Astrocyte of the cerebellum (primary cell): ENCODE data around the gene PAXIP1.

Experiments used
- DNase-seq: peaks from one replicate; pipeline ENCODE4 v3.0.0-alpha.2; 2011; ENCODE audit warnings: low read depth
- H3K4me3 ChIP-seq: 2 replicates; pipeline ENCODE4 v1.5.1; 2011; ENCODE audit warnings: mild to moderate bottlenecking, low read depth, low read length, moderate library complexity
- CTCF ChIP-seq: IDR thresholded peaks from 2 replicates; pipeline ENCODE4 v1.5.1; 2012; ENCODE audit warnings: low read length, low read depth, moderate library complexity, mild to moderate bottlenecking; ENCODE audit errors: missing control alignments
- in situ Hi-C: cut with HindIII; loops from 2 replicates; pipeline ENCODE4 v1.10.0; 2017; ENCODE audit warnings: low sequenced_read_pairs

Gene PAXIP1

DNA sequence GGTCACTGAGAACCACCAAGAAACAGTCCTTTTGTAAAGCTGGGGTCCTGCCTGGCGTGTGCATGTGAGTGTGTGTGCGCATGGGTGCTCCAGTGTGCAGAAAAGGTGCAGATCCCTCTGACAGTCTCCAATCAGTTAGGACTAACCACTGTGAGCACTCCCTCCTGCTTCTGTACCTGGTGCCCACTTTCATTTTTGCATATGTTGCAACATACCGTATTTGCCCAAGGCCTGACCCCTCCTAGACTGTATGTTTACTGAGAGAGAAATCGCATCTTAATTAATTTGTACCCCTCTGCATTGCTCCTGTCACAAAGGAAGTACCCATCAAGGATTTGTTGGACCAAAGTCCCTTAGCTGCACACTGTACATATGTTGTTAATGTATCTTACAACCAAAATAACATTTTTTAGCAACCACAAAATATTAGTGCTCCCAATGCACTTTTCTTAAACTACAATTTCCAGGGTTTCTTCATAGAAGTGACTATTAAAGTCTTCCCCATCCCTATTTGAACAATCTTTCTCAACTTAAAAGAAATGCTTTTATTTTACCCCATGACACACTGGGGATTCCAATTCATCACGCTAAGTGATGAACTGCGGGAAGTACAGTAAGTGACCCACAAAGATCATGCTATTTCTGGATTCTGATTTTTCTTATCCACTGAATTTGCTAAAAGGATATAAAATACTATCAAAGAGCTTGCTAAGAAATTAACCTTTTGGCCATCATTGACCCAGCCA lies 16.6 kb downstream of the PAXIP1 start:
- in situ Hi-C loops, result no loop called here
- TF ChIP-seq CTCF, result no peak
- H3K4me3 ChIP-seq, result no peak overlapping the region
- DNase-seq, result no peak

GRCh38 chr7:154985230-154985629 lies 17.7 kb downstream of the PAXIP1 start:
- in situ Hi-C loops, result no loop called here
- H3K4me3 ChIP-seq, result no peak overlapping the region
- TF ChIP-seq CTCF, result no peak
- DNase-seq, result no peak

DNA sequence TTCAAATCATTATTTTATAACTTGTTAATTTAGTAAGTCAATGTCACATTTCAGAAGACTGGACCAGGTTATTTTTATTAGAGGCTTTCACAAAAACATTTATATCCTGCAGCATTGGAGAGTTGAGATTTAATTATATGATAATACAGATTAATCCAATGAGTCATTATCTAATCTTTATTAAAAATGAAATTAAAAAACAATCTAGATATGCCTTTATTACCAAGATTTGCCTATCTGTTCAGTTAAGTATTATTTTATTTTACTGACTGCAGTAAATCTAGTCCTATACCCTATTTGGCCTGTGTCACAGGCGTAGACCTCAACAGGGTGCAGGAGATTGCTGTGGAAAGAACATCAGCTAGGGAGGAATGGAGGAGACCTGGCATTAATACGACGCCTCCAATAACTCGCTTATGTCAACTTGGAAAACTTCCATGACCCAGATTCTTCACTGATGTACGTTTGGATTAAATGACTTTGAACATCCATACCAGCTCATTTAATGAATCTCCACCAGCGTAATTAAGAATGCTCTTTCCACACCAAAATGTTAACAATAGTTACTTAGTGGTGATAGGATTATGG lies 18.2 kb downstream of the PAXIP1 start:
- TF ChIP-seq CTCF, result no peak
- in situ Hi-C loops, result no loop called here
- H3K4me3 ChIP-seq, result no peak overlapping the region
- DNase-seq, result no peak

- in situ Hi-C loops, result no loop called here
- TF ChIP-seq CTCF, result no peak
- no peak for DNase-seq
- no peak overlapping the region for H3K4me3 ChIP-seq
Measured at GRCh38 chr7:154978017-154978416, 24.9 kb downstream of the PAXIP1 start.

- no peak for TF ChIP-seq CTCF
- DNase-seq, result no peak
- H3K4me3 ChIP-seq, result no peak overlapping the region
- in situ Hi-C loops, result no loop called here
Measured at GRCh38 chr7:154977250-154977649, 25.7 kb downstream of the PAXIP1 start.

DNA sequence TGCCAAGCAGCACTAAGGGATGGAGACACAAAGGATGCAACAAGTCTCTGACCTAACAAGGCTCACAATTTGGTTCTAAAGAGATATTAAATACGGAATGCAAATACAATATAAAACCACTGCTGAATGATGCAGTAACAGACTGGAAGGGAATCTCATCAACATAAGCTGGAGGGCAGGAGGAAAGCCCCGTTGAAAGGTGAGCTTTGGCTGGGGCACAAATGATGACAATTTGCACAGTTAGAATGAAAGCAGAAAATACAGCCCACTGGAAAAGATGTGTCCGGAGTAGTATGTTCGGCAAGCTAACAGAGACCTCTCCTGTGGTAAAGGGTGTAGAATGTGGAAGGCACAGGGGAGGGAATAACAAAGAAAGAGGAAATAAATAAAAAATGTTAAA lies 26.1 kb downstream of the PAXIP1 start:
- no peak for DNase-seq
- in situ Hi-C loops, result no loop called here
- no peak for TF ChIP-seq CTCF
- no peak overlapping the region for H3K4me3 ChIP-seq
